ENCODE results near the gene TOMM70. TPM values are rescaled to one million over a fixed set of nuclear protein-coding genes. Genes with fewer than 3 reads are reported as not detected.

TOMM70 gene
- polyA plus RNA-seq, 1 donor from 2014 or later = 110 TPM

DNA sequence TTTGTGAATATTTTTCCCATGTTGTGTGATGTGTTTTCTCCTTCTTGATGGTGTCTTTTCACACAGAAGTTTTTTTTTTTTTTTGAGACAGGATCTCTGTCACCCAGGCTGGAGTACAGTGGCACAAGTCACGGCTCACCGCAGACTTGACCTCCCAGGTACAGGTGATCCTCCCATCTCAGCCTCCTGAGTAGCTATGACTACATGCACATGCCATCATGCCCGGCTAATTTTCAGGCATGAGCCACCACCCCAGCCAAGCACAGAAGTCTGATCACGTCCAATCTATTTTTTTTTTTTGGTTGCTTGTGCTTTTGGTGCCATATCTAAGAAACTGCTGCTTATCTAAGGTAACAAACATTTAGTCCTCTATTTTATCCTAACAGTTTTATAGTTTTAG is 24.6 kb downstream of the TOMM70 start:
- no peaks in the 10 kb centered on the region for H4K20me1 ChIP-seq (ENCODE audit: insufficient read depth)
- no peak overlapping the region for H3K9ac ChIP-seq (ENCODE audit: low read length)
- no peaks in the 10 kb centered on the region for H3K27me3 ChIP-seq (ENCODE audit: insufficient read depth, low read depth, low read length)
- H3K9me3 ChIP-seq (ENCODE audit: low read length) = no peaks in the 10 kb centered on the region
- H3F3A ChIP-seq (ENCODE audit: insufficient read depth, low read length, poor library complexity, severe bottlenecking) = no peaks in the 10 kb centered on the region
- H3K27ac ChIP-seq (ENCODE audit: low read length) = no peak overlapping the region
- H2AFZ ChIP-seq (ENCODE audit: low read depth, low read length) = no peak overlapping the region
- no peak overlapping the region for H3K4me2 ChIP-seq (ENCODE audit: low read length)
- H3K9me2 ChIP-seq (ENCODE audit: insufficient read depth, low read length) = no peaks in the 10 kb centered on the region
- H3K79me2 ChIP-seq (replicated peaks; ENCODE audit: insufficient read depth, low read length) = no peaks in the 10 kb centered on the region
- no peak overlapping the region for H3K4me3 ChIP-seq (ENCODE audit: low read length)
- peaks cover 8% of the 10 kb centered on the region for H3K36me3 ChIP-seq (ENCODE audit: insufficient read depth, low read length)
- TF ChIP-seq SMC3 (conservative IDR thresholded peaks at IDR 0.05; ENCODE audit: poor library complexity) (no peak), POLR2AphosphoS5 (IDR thresholded peaks at IDR 0.05) (no peak), EZH2 (IDR thresholded peaks at IDR 0.05; ENCODE audit: borderline replicate concordance, insufficient read depth, low read length, poor library complexity, severe bottlenecking) (no peak), RAD21 (conservative IDR thresholded peaks at IDR 0.05) (no peak)

DNA sequence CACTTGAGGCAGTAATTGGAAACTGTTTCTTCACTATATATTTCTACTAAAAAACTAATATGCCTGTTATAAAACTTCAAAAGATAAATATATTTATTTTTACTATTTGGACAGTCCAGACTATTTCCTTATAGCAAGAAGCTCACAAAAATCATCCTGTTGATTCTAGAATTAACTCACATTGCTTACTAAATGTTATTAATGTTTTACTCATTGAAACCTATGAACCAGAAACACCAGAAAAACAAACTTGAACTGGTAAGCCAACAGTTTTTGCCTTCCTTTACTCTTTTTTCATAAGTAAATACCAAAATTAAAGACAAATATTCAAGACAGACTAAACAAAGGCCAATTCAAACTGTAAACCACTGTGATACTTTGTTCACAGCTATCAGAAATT is 26.4 kb downstream of the TOMM70 start:
- no peak for TF ChIP-seq POLR2AphosphoS5 (IDR thresholded peaks at IDR 0.05)
- TF ChIP-seq RAD21 (conservative IDR thresholded peaks at IDR 0.05) = no peak
- TF ChIP-seq, protein P1, sequence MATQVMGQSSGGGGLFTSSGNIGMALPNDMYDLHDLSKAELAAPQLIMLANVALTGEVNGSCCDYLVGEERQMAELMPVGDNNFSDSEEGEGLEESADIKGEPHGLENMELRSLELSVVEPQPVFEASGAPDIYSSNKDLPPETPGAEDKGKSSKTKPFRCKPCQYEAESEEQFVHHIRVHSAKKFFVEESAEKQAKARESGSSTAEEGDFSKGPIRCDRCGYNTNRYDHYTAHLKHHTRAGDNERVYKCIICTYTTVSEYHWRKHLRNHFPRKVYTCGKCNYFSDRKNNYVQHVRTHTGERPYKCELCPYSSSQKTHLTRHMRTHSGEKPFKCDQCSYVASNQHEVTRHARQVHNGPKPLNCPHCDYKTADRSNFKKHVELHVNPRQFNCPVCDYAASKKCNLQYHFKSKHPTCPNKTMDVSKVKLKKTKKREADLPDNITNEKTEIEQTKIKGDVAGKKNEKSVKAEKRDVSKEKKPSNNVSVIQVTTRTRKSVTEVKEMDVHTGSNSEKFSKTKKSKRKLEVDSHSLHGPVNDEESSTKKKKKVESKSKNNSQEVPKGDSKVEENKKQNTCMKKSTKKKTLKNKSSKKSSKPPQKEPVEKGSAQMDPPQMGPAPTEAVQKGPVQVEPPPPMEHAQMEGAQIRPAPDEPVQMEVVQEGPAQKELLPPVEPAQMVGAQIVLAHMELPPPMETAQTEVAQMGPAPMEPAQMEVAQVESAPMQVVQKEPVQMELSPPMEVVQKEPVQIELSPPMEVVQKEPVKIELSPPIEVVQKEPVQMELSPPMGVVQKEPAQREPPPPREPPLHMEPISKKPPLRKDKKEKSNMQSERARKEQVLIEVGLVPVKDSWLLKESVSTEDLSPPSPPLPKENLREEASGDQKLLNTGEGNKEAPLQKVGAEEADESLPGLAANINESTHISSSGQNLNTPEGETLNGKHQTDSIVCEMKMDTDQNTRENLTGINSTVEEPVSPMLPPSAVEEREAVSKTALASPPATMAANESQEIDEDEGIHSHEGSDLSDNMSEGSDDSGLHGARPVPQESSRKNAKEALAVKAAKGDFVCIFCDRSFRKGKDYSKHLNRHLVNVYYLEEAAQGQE (IDR thresholded peaks at IDR 0.05; ENCODE audit: borderline replicate concordance) = no peak
- TF ChIP-seq, protein P2, sequence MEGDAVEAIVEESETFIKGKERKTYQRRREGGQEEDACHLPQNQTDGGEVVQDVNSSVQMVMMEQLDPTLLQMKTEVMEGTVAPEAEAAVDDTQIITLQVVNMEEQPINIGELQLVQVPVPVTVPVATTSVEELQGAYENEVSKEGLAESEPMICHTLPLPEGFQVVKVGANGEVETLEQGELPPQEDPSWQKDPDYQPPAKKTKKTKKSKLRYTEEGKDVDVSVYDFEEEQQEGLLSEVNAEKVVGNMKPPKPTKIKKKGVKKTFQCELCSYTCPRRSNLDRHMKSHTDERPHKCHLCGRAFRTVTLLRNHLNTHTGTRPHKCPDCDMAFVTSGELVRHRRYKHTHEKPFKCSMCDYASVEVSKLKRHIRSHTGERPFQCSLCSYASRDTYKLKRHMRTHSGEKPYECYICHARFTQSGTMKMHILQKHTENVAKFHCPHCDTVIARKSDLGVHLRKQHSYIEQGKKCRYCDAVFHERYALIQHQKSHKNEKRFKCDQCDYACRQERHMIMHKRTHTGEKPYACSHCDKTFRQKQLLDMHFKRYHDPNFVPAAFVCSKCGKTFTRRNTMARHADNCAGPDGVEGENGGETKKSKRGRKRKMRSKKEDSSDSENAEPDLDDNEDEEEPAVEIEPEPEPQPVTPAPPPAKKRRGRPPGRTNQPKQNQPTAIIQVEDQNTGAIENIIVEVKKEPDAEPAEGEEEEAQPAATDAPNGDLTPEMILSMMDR (IDR thresholded peaks at IDR 0.05; ENCODE audit: poor library complexity, severe bottlenecking) = no peak
- TF ChIP-seq TAF1 (IDR thresholded peaks at IDR 0.05; ENCODE audit: low read depth) = no peak
- no peak for TF ChIP-seq EZH2 (IDR thresholded peaks at IDR 0.05; ENCODE audit: borderline replicate concordance, insufficient read depth, low read length, poor library complexity, severe bottlenecking)
- TF ChIP-seq EP300 (conservative IDR thresholded peaks at IDR 0.05; ENCODE audit: poor library complexity, severe bottlenecking) = no peak
- no peak overlapping the region for H3K4me3 ChIP-seq (ENCODE audit: low read length)
- H3K4me2 ChIP-seq (ENCODE audit: low read length) = no peak overlapping the region
- no peak overlapping the region for H3K27ac ChIP-seq (ENCODE audit: low read length)
- no peak overlapping the region for H3K9ac ChIP-seq (ENCODE audit: low read length)
- no peaks in the 10 kb centered on the region for H3F3A ChIP-seq (ENCODE audit: insufficient read depth, low read length, poor library complexity, severe bottlenecking)
- no peaks in the 10 kb centered on the region for H3K9me2 ChIP-seq (ENCODE audit: insufficient read depth, low read length)
- H4K20me1 ChIP-seq (ENCODE audit: insufficient read depth) = no peaks in the 10 kb centered on the region
- no peaks in the 10 kb centered on the region for H3K79me2 ChIP-seq (replicated peaks; ENCODE audit: insufficient read depth, low read length)
- H3K36me3 ChIP-seq (ENCODE audit: insufficient read depth, low read length) = peaks cover 8% of the 10 kb centered on the region
- no peak overlapping the region for H2AFZ ChIP-seq (ENCODE audit: low read depth, low read length)
- no peaks in the 10 kb centered on the region for H3K27me3 ChIP-seq (ENCODE audit: insufficient read depth, low read depth, low read length)
- H3K9me3 ChIP-seq (ENCODE audit: low read length) = no peaks in the 10 kb centered on the region

DNA sequence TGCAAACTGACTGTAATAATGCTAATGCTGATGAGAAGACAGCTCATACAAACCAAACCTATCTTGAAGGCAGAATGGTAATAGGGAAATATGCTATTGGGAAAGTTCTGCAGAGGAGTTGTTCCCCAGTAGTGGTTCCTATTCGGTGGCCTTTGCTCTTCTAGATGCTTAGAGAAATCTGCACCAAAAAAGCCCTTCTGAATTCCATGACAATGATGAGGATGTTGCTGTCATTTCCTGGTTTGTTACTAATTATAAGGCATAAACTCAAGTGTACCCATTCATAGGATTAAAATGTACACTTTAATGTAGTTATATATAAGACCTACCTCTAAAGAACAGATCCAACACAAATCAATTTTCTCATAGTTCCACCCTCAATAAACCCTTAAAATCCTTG is 30.1 kb downstream of the TOMM70 start:
- H3K36me3 ChIP-seq (ENCODE audit: insufficient read depth, low read length) = no peaks in the 10 kb centered on the region
- H3K4me3 ChIP-seq (ENCODE audit: low read length) = no peak overlapping the region

More for the DNA sequence above, 30.1 kb downstream of the TOMM70 start:
- H3K9ac ChIP-seq (ENCODE audit: low read length) = no peak overlapping the region
- H3K4me2 ChIP-seq (ENCODE audit: low read length) = no peak overlapping the region
- no peaks in the 10 kb centered on the region for H3K27me3 ChIP-seq (ENCODE audit: insufficient read depth, low read depth, low read length)
- no peak overlapping the region for H3K27ac ChIP-seq (ENCODE audit: low read length)
- no peaks in the 10 kb centered on the region for H3K9me3 ChIP-seq (ENCODE audit: low read length)
- no peaks in the 10 kb centered on the region for H3K9me2 ChIP-seq (ENCODE audit: insufficient read depth, low read length)
- H3K79me2 ChIP-seq (replicated peaks; ENCODE audit: insufficient read depth, low read length) = no peaks in the 10 kb centered on the region
- H2AFZ ChIP-seq (ENCODE audit: low read depth, low read length) = no peak overlapping the region
- no peaks in the 10 kb centered on the region for H4K20me1 ChIP-seq (ENCODE audit: insufficient read depth)
- H3F3A ChIP-seq (ENCODE audit: insufficient read depth, low read length, poor library complexity, severe bottlenecking) = no peaks in the 10 kb centered on the region
- no peak for TF ChIP-seq MXI1 (conservative IDR thresholded peaks at IDR 0.05; ENCODE audit: poor library complexity, severe bottlenecking)
- no peak for TF ChIP-seq RAD21 (conservative IDR thresholded peaks at IDR 0.05)
- no peak for TF ChIP-seq EZH2 (IDR thresholded peaks at IDR 0.05; ENCODE audit: borderline replicate concordance, insufficient read depth, low read length, poor library complexity, severe bottlenecking)
- no peak for TF ChIP-seq EP300 (conservative IDR thresholded peaks at IDR 0.05; ENCODE audit: poor library complexity, severe bottlenecking)
- no peak for TF ChIP-seq SMC3 (conservative IDR thresholded peaks at IDR 0.05; ENCODE audit: poor library complexity)
- TF ChIP-seq TAF1 (IDR thresholded peaks at IDR 0.05; ENCODE audit: low read depth) = no peak
- TF ChIP-seq, protein P1 (IDR thresholded peaks at IDR 0.05; ENCODE audit: borderline replicate concordance) = no peak
- TF ChIP-seq, protein P2 (IDR thresholded peaks at IDR 0.05; ENCODE audit: poor library complexity, severe bottlenecking) = no peak
